CD4-positive, alpha-beta T cell treated with Interleukin-6 for 4 hours (primary cell): ENCODE data around the gene PDE6G.
A peak's percentile ranks its signal among the peaks of the same experiment; 100 is the strongest.

Experiments used
- DNase-seq: peaks from one replicate; pipeline ENCODE4 v3.0.0-alpha.2; 2020; ENCODE audit warnings: mixed read lengths

PDE6G gene

GRCh38 chr17:81656118-81656743 is at the start of gene PDE6G:
TSS of gene PDE6G (minus strand) at chr17:81656542. CDS start at chr17:81653305, 3,237 bp downstream.
- no peak for DNase-seq

- DNase-seq: no peak
Measured at GRCh38 chr17:81705518-81706231, 49.3 kb upstream of the PDE6G start.

- no peak for DNase-seq
Measured at GRCh38 chr17:81703747-81704654, 47.7 kb upstream of the PDE6G start.

GRCh38 chr17:81702934-81703746 is 46.8 kb upstream of the PDE6G start, which contains the start of gene MRPL12:
TSS of gene MRPL12 (plus strand) at chr17:81703367. CDS start at chr17:81703502, 135 bp downstream.
- peak; percentile 90 for DNase-seq

GRCh38 chr17:81701288-81702071 is 45.1 kb upstream of the PDE6G start:
- no peak for DNase-seq

- no peak for DNase-seq
Measured at GRCh38 chr17:81700353-81701287, 44.3 kb upstream of the PDE6G start.

- no peak for DNase-seq
Measured at GRCh38 chr17:81697261-81698044, 41.1 kb upstream of the PDE6G start.

GRCh38 chr17:81696218-81696941 is 40.0 kb upstream of the PDE6G start:
- DNase-seq: no peak

GRCh38 chr17:81695801-81696200 is 39.5 kb upstream of the PDE6G start:
- no peak for DNase-seq

- DNase-seq: no peak
Measured at GRCh38 chr17:81695211-81695610, 38.9 kb upstream of the PDE6G start.

- DNase-seq: no peak
Measured at GRCh38 chr17:81694810-81695209, 38.5 kb upstream of the PDE6G start.

GRCh38 chr17:81693509-81694210 is 37.3 kb upstream of the PDE6G start:
- no peak for DNase-seq

GRCh38 chr17:81691608-81692007 is 35.3 kb upstream of the PDE6G start:
- no peak for DNase-seq

GRCh38 chr17:81691196-81691595 is 34.9 kb upstream of the PDE6G start:
- no peak for DNase-seq

- no peak for DNase-seq
Measured at GRCh38 chr17:81690549-81690948, 34.2 kb upstream of the PDE6G start.

GRCh38 chr17:81690066-81690465 is 33.7 kb upstream of the PDE6G start:
- DNase-seq: no peak

- DNase-seq: no peak
Measured at GRCh38 chr17:81688616-81689015, 32.3 kb upstream of the PDE6G start.
